ENCODE results near the gene KIDINS220.
A peak's percentile ranks its signal among the peaks of the same experiment; 100 is the strongest.

The KIDINS220 gene

GRCh38 chr2:8790739-8791162 lies 46.7 kb downstream of the KIDINS220 start:
- peaks cover 4% of the 10 kb centered on the region for H3K36me3 ChIP-seq (ENCODE audit: control insufficient read depth, insufficient read depth, low read length)
- no peak overlapping the region for H3K4me3 ChIP-seq (replicated peaks; ENCODE audit: low read depth, low read length)
- no peaks in the 10 kb centered on the region for H3K27me3 ChIP-seq (replicated peaks; ENCODE audit: control insufficient read depth, insufficient read depth, low read length)
- DNase-seq (ENCODE audit: extremely low read depth, insufficient read length), result peak; percentile 22
- no peak for TF ChIP-seq CTCF (IDR thresholded peaks at IDR 0.05; ENCODE audit: insufficient read depth, low read length, poor library complexity, severe bottlenecking)

GRCh38 chr2:8786463-8786862 lies 51.0 kb downstream of the KIDINS220 start:
- H3K36me3 ChIP-seq (ENCODE audit: control insufficient read depth, insufficient read depth, low read length), result no peaks in the 10 kb centered on the region; the same call in 1 of the 2 replicates

GRCh38 chr2:8779795-8780671 lies 57.4 kb downstream of the KIDINS220 start:
- no peak for DNase-seq (ENCODE audit: extremely low read depth, insufficient read length)
- no peak for TF ChIP-seq CTCF (IDR thresholded peaks at IDR 0.05; ENCODE audit: insufficient read depth, low read length, poor library complexity, severe bottlenecking)
- H3K27me3 ChIP-seq (replicated peaks; ENCODE audit: control insufficient read depth, insufficient read depth, low read length), result no peaks in the 10 kb centered on the region
- no peak overlapping the region for H3K4me3 ChIP-seq (replicated peaks; ENCODE audit: low read depth, low read length)
- peaks cover 9% of the 10 kb centered on the region for H3K36me3 ChIP-seq (ENCODE audit: control insufficient read depth, insufficient read depth, low read length)

More at GRCh38 chr2:8786463-8786862, 51.0 kb downstream of the KIDINS220 start:
- H3K4me3 ChIP-seq (replicated peaks; ENCODE audit: low read depth, low read length), result no peak overlapping the region
- no peak for TF ChIP-seq CTCF (IDR thresholded peaks at IDR 0.05; ENCODE audit: insufficient read depth, low read length, poor library complexity, severe bottlenecking)
- no peaks in the 10 kb centered on the region for H3K27me3 ChIP-seq (replicated peaks; ENCODE audit: control insufficient read depth, insufficient read depth, low read length)
- no peak for DNase-seq (ENCODE audit: extremely low read depth, insufficient read length)

GRCh38 chr2:8774371-8774770 lies 63.0 kb downstream of the KIDINS220 start:
- H3K27me3 ChIP-seq (replicated peaks; ENCODE audit: control insufficient read depth, insufficient read depth, low read length), result no peaks in the 10 kb centered on the region
- no peak for DNase-seq (ENCODE audit: extremely low read depth, insufficient read length)
- no peak for TF ChIP-seq CTCF (IDR thresholded peaks at IDR 0.05; ENCODE audit: insufficient read depth, low read length, poor library complexity, severe bottlenecking)
- no peak overlapping the region for H3K4me3 ChIP-seq (replicated peaks; ENCODE audit: low read depth, low read length)
- H3K36me3 ChIP-seq (ENCODE audit: control insufficient read depth, insufficient read depth, low read length), result peaks cover 3% of the 10 kb centered on the region; the same call in 1 of the 2 replicates

GRCh38 chr2:8767324-8767723 lies 70.1 kb downstream of the KIDINS220 start:
- TF ChIP-seq CTCF (IDR thresholded peaks at IDR 0.05; ENCODE audit: insufficient read depth, low read length, poor library complexity, severe bottlenecking), result no peak
- no peak overlapping the region for H3K4me3 ChIP-seq (replicated peaks; ENCODE audit: low read depth, low read length)
- H3K36me3 ChIP-seq (ENCODE audit: control insufficient read depth, insufficient read depth, low read length), result no peaks in the 10 kb centered on the region; the same call in 1 of the 2 replicates
- DNase-seq (ENCODE audit: extremely low read depth, insufficient read length), result no peak
- H3K27me3 ChIP-seq (replicated peaks; ENCODE audit: control insufficient read depth, insufficient read depth, low read length), result no peaks in the 10 kb centered on the region
